CD4-positive, alpha-beta T cell treated with Interleukin-4 for 4 hours (primary cell): ENCODE data around the gene EEF1A2.

Experiments used
- DNase-seq: peaks from one replicate; pipeline ENCODE4 v3.0.0-alpha.2; 2020

The EEF1A2 gene

DNA sequence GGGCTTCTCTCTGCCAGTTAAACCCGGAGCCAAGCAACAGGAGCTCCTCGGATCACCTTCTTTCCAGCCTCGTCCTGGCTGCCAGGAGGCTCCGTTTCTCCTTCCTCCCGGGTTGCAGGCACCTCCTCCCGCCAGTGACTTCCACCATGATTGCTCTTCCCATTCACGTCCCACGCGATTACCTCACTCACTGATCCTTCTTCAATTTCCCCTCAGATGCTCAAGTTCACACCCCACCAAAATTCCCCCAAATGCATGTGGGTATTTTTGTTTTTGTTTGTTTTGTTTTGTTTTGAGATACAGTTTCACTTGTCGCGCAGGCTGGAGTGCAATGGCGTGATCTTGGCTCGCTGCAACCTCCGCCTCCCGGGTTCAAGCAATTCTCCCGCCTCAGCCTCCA lies 51.6 kb downstream of the EEF1A2 start:
- DNase-seq = no peak

DNA sequence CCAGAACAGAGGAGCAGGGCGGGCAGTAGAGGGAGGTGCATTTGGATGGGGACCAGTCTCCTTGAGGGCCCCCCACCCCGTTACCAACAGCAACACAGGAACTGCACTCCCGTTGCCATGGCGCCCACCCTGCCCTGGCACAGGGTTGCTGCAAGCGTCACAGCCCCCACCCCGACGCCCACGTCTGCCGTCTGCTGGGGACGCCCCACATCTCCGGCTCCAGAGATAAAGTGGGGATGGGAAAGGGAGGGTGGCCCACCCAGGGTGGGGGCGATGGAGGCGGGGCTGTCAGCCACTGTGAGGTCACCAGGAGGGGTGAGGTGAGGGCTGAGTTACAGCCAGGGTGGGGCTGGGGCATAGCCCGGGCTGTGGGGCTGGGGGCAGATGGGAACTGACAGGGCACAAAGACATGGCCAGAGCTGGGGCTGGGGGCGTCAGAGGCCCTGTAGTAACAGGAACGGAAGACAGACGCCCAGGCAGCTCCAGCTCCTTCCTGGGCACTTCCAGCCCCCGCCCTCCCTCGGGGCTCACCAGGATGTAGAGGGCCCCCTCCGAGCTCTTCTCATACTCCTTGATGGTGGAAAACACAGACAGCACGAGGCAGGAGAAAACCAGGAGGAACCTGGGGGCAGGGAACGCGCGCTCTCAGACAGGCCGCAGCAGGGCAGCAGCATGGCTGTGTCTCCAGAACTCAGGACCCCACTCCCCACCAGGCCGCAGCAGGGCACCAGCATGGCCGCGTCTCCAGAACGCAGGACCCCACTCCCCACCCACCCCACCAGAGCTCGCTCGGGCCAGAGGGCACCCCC lies 52.5 kb downstream of the EEF1A2 start:
- DNase-seq = no peak

DNA sequence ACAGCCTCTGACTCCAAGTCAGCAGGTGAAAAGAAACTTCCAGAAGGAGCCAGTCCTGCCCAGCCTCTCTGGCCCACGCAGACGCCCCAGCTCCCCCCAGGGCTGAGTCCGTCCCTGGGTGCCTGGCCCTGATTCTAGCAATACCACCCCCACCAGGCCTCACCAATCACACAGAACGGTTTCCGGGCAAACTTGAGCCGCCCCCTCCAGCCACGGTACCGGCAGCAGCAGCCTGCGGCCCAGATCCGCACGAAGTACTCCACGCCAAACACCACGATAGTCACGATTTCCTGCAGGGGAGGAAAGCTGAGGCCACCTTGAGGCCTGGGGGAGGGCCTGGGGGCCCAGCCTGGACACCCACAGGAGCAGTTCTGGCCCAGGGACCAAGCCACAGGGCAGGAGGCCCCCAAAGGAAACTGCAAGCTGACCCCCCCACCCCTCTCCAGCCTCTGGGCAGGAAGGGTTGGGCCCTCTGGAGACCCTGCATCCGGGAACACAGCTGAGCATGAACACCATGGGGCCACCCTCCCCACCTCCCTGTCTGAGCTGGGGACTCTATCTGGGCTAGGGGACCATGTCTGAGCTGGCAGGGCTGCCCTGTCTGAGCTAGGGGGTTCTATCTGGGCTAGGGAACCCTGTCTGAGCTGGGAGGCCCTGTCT lies 53.7 kb downstream of the EEF1A2 start:
- DNase-seq = no peak

DNA sequence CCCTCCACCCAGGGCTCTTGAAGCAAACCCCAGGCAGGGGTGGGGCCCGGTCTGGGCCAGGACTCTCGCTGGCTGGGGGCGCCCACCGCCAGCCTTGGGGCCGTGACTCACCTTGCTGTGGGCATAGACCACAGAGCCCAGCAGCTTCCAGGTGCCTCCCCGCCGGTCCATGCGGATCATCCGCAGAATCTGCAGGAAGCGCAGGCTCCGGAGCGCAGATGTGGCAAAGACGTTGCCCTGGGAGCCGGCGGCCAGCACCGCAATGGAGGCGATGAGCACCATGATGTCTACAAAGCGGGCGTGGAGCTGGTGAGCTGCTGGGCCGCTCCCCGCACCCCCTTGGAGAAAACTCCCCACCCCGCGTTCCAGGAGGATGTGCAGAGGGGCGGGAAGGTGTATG lies 54.3 kb downstream of the EEF1A2 start:
- no peak for DNase-seq

DNA sequence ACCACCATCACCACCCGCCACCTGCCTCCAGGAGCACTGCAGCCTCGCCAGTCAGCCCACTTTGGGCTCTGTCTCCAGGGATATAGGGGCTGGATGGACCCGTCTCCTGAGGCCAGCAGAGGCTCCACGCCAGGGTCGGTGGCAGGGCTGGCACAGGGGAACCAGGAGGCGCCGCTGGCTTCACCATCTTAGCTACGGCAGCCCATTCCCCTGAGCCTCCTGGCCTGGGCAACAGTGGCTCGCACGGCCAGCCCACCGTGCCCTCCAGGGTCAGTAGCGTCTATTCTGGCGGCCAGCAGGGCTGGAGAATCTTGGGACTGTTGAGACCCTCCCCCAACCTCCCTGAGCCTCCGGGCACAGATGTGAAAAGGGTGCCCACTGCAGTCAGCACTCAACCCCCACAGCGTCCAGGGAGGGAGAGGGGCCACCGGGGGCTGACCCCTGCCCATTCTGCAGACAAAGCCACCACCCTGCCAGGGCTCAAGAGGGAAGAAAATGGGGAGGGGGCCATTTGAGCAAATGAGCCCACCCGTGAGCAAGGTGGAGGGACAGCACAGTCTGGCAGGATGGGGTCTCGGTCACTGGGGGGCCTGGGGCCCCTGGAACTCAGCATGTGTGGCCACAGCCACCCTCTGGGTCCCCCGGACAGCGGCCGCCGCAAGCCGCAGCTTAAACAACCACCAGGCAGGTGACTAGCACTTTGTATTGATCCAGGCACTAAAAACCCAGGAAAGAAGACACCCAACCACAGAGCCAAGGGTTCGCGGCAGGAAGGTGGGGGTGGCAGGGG lies 55.1 kb downstream of the EEF1A2 start:
- DNase-seq = no peak

DNA sequence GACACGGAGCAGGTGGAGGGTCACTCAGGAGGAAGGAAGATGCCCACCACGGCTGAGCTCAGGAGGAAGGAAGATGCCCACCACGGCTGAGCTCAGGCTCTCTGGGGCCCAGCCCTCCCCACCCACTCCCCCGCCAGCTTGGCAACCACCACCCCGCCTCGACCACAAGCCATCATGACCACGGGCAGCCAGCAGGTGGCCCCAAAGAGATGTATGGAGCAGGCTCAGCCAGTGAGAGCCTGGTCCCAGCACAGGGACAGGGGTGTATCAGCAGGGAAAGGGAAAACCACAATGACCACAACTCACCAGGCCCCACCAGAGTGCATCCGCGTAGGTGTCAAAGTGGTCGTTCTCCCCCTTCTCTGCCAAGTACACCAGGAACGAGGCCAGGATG lies 56.8 kb downstream of the EEF1A2 start:
- DNase-seq = peak; percentile 40

DNA sequence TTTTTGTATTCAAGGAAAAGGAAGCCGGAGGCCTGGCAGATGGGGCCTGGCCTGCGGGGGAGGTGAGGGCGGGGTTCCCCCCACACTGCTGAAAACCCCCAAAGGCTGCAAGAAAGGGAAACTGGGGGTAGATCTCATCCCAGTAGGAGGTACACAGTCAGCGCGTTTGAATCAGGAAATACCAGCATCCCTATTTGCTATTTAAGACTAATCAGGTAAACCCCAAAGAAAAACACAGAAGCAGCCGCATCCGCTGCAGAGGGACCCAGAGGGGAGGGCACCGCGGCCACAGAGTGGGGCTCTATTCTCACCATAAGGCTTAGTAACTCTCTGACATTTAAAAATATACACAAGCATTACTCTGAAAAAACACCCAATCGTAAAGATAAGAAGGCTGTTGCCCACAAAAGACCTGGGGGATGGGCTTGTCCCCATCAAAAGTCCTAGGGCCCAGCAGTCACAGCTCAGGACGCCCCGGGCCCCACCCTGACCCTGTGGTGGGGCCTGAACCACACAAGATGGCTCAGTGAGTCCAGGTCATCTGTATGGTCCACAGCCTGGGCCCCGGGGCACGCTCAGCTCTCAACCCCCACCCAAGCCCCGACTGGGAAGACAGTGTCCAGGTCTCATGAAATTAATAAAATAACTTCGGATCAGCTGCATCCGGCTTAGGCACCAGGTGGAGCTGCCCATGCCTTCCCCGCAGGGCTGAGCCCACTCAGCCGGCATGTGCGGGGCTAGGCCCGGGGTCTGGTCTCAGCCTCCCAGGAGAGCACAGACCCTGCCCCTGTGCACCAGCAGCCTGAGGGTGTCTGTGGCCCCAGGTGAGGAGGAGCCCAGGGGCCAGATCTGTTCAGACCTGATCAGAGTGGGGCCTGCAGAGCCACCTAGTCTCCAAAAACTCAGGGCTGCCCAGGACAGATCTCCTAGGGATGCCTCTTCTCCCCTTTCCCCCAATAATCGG lies 57.5 kb downstream of the EEF1A2 start:
- DNase-seq = peak; percentile 30

DNA sequence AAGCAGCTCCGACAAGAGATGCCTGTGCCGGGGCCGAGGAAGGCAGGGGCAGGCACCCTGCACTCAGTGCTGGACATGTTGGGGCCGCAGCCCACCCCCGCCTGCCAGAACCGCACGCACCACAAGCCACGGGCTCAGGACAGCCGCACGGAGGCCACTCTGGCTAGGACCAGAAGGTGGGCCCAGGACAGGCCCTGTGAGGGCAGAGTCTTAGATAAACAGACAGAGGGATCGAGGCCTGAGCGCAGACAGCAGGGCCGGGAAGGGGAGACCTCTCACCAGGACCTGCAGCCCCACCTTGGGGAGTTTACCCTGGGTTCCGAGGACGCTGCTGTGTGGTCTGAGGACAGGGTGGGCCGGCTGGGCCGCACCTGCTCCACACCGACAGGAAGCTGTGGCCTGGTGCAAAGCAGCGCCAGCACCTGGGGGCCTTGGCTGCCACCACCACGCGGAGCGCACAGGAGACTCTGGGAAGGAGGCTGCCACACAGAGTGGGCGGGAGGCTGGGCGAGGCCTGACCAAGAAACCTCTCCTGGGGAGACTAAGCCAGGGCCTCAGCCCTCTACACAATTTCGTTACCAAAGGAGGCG lies 58.4 kb downstream of the EEF1A2 start:
- no peak for DNase-seq

DNA sequence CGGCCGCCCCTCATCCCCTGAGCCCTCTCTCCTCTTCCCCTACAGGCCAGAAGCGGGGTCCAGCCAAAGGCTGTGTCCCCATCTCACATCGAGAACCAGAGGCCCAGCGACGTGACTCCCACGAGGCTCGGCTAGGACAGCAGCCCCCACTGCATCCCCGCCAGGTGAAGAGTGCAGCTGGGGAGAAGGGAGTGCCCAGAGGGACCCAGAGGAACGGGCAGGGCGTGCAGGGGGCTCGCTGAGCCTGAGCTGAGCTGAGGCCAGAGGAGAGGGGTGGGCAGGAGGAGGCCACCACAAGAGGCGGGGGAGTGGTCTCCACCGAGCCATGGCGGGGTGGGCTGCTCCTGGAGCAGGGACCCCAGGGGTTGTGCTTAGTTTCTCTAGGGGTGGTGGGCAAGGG lies 59.0 kb downstream of the EEF1A2 start:
- DNase-seq = no peak

DNA sequence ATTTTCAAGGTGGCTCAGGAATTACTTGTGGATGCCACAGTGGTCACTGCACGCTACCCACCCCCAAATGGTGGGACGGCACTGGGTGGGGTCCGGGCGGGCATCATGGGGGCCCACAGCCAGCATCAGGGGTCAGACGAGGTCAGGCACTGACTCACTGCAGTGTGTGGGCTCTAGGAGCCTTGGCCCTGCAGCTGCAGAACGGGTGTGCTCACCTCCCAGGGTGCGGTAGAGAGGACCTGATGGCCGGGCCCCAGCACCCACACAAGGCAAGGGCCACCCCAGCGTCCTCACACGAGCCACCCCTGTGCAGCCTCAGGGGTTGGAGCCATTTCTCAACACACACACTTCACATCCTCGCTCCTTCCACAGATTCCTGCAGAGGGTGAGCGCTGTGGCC lies 60.8 kb downstream of the EEF1A2 start:
- DNase-seq = no peak
